ENCODE measurements around the gene ZSCAN16.
"Not testable (repeated sequence)": the region's sequence is repeated elsewhere in the genome, so short reads cannot be mapped to it uniquely, and the experiment has no call there.

Gene ZSCAN16

GRCh38 chr6:28124350-28124970 lies at the start of gene ZSCAN16:
TSS of gene ZSCAN16 (plus strand) at chr6:28124609. CDS start at chr6:28125444, 835 bp downstream.
- Histone ChIP-seq H3K9me3 (ENCODE audit: control insufficient read depth, low read length) (no peaks in the 10 kb centered on the region), H3K9ac (ENCODE audit: low read length) (peak within 1 kb of the TSS; percentile 65), H3K4me1 (ENCODE audit: control insufficient read depth, insufficient read depth, low read length) (no peaks in the 10 kb centered on the region), H3K4me3 (ENCODE audit: low read length) (peak within 1 kb of the TSS; percentile 66), H3K36me3 (ENCODE audit: control insufficient read depth, insufficient read depth, low read length) (no peaks in the 10 kb centered on the region), H3K27me3 (ENCODE audit: control insufficient read depth, insufficient read depth, low read length) (no peaks in the 10 kb centered on the region)

DNA sequence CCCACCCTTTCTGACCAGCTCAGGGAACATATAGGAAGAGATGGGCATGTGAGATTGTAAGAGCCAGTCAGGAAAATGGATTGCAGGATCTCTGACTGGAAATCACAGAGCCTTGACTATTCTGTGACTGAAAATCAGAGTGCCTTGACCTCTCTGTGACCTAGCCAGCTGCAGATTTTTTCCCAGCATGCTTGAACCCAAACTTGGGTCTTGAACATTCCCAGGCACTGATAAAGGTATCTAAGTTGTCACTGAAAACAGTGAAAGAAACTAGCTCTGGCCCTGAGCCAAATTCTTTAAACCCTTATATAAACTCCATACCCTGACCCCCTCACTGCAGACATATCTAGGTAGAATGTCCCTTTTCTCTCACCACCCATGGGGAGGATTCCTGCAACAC lies 46.4 kb upstream of the ZSCAN16 start:
- H3K27me3 ChIP-seq (ENCODE audit: control insufficient read depth, insufficient read depth, low read length) = no peaks in the 10 kb centered on the region
- H3K4me3 ChIP-seq (ENCODE audit: low read length) = no peak overlapping the region
- H3K4me1 ChIP-seq (ENCODE audit: control insufficient read depth, insufficient read depth, low read length) = peaks cover 7% of the 10 kb centered on the region
- H3K36me3 ChIP-seq (ENCODE audit: control insufficient read depth, insufficient read depth, low read length) = no peaks in the 10 kb centered on the region
- H3K9me3 ChIP-seq (ENCODE audit: control insufficient read depth, low read length) = no peaks in the 10 kb centered on the region
- H3K9ac ChIP-seq (ENCODE audit: low read length) = no peak overlapping the region

- Histone ChIP-seq H3K9ac (ENCODE audit: low read length) (no peak overlapping the region), H3K4me1 (ENCODE audit: control insufficient read depth, insufficient read depth, low read length) (peaks cover 7% of the 10 kb centered on the region), H3K27me3 (ENCODE audit: control insufficient read depth, insufficient read depth, low read length) (no peaks in the 10 kb centered on the region), H3K9me3 (ENCODE audit: control insufficient read depth, low read length) (no peaks in the 10 kb centered on the region), H3K36me3 (ENCODE audit: control insufficient read depth, insufficient read depth, low read length) (no peaks in the 10 kb centered on the region), H3K4me3 (ENCODE audit: low read length) (no peak overlapping the region)
These were observed 45.6 kb upstream of the ZSCAN16 start for GRCh38 chr6:28078836-28079235.

- H3K27me3 ChIP-seq (ENCODE audit: control insufficient read depth, insufficient read depth, low read length); H3K36me3 ChIP-seq (ENCODE audit: control insufficient read depth, insufficient read depth, low read length); H3K9me3 ChIP-seq (ENCODE audit: control insufficient read depth, low read length); H3K4me1 ChIP-seq (ENCODE audit: control insufficient read depth, insufficient read depth, low read length): not testable (repeated sequence)
- Histone ChIP-seq H3K9ac (ENCODE audit: low read length) (peak within 1 kb of the TSS; percentile 78), H3K4me3 (ENCODE audit: low read length) (peak within 1 kb of the TSS; percentile 81)
These were observed 44.1 kb upstream of the ZSCAN16 start, which contains the start of gene ZNF165 for GRCh38 chr6:28080381-28080630. TSS of gene ZNF165 (plus strand) at chr6:28080568. CDS start at chr6:28085481, 4,913 bp downstream.

DNA sequence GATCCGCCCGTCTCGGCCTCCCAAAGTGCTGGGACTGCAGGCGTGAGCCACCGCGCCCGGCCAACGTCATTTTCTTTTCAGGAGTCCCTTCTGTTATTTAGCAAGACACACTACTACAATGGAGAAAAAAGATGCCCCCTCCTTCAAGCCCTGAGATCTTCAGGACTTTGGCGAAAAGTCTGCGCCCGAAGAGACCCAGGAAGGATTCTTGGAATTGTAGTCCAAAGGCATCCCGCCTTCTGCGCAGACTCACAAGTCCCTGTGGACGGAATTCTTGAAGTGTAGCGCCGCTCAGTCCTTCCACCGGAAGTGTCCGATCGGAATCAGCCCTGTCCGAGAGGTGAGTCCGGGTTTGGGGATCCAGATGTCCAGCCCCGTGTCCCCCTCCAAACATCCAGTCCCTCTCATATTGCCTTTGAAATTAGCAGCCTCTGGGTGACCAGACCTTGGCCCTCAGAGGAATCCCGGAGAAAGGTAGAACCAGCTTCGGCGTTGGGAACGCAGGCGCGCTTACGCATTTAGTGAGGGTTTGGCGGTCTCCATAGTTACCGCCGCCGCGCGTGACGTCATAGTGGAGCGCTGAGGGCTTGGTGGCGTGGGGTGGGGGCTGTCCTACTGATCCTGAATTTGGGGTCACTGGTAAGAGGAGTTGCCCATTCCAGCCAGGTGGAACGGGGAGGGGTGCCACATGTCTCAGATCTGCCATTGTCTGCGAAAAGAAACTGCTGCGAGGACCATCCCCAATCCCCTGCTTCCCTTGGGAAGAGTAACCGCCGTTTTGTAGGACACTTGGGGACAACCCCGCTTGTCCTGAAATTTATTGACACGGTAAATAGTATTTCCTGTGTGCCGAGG lies 43.6 kb upstream of the ZSCAN16 start:
- Histone ChIP-seq H3K4me1 (ENCODE audit: control insufficient read depth, insufficient read depth, low read length) (peaks cover 7% of the 10 kb centered on the region), H3K36me3 (ENCODE audit: control insufficient read depth, insufficient read depth, low read length) (no peaks in the 10 kb centered on the region), H3K9ac (ENCODE audit: low read length) (peak overlapping the region; percentile 78), H3K9me3 (ENCODE audit: control insufficient read depth, low read length) (no peaks in the 10 kb centered on the region), H3K4me3 (ENCODE audit: low read length) (peak overlapping the region; percentile 81), H3K27me3 (ENCODE audit: control insufficient read depth, insufficient read depth, low read length) (no peaks in the 10 kb centered on the region)

DNA sequence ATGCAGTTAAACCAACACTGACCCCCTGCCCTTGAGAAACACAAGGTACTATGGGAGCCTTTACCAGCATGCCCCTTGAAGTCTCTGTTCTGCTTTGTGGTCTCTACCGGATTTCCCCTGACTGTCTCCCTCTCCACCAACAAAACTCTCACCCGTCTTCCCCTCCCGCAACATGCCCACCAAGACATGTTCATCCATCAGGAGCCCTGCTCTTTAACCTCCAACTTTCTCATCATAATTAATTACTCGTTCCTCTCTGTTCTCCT lies 43.0 kb upstream of the ZSCAN16 start:
- no peaks in the 10 kb centered on the region for H3K36me3 ChIP-seq (ENCODE audit: control insufficient read depth, insufficient read depth, low read length)
- H3K9me3 ChIP-seq (ENCODE audit: control insufficient read depth, low read length) = no peaks in the 10 kb centered on the region
- peak overlapping the region; percentile 78 for H3K9ac ChIP-seq (ENCODE audit: low read length)
- H3K4me1 ChIP-seq (ENCODE audit: control insufficient read depth, insufficient read depth, low read length) = peaks cover 7% of the 10 kb centered on the region
- H3K27me3 ChIP-seq (ENCODE audit: control insufficient read depth, insufficient read depth, low read length) = no peaks in the 10 kb centered on the region
- peak overlapping the region; percentile 81 for H3K4me3 ChIP-seq (ENCODE audit: low read length)

GRCh38 chr6:28082939-28083338 lies 41.5 kb upstream of the ZSCAN16 start:
- Histone ChIP-seq H3K4me1 (ENCODE audit: control insufficient read depth, insufficient read depth, low read length) (peaks cover 7% of the 10 kb centered on the region), H3K27me3 (ENCODE audit: control insufficient read depth, insufficient read depth, low read length) (no peaks in the 10 kb centered on the region), H3K9ac (ENCODE audit: low read length) (no peak overlapping the region), H3K4me3 (ENCODE audit: low read length) (no peak overlapping the region), H3K36me3 (ENCODE audit: control insufficient read depth, insufficient read depth, low read length) (no peaks in the 10 kb centered on the region), H3K9me3 (ENCODE audit: control insufficient read depth, low read length) (no peaks in the 10 kb centered on the region)

- Histone ChIP-seq H3K27me3 (ENCODE audit: control insufficient read depth, insufficient read depth, low read length) (no peaks in the 10 kb centered on the region), H3K9ac (ENCODE audit: low read length) (no peak overlapping the region), H3K36me3 (ENCODE audit: control insufficient read depth, insufficient read depth, low read length) (peaks cover 5% of the 10 kb centered on the region), H3K4me3 (ENCODE audit: low read length) (no peak overlapping the region), H3K4me1 (ENCODE audit: control insufficient read depth, insufficient read depth, low read length) (no peaks in the 10 kb centered on the region), H3K9me3 (ENCODE audit: control insufficient read depth, low read length) (peaks cover 4% of the 10 kb centered on the region)
These were observed 35.4 kb upstream of the ZSCAN16 start for GRCh38 chr6:28089054-28089453.

DNA sequence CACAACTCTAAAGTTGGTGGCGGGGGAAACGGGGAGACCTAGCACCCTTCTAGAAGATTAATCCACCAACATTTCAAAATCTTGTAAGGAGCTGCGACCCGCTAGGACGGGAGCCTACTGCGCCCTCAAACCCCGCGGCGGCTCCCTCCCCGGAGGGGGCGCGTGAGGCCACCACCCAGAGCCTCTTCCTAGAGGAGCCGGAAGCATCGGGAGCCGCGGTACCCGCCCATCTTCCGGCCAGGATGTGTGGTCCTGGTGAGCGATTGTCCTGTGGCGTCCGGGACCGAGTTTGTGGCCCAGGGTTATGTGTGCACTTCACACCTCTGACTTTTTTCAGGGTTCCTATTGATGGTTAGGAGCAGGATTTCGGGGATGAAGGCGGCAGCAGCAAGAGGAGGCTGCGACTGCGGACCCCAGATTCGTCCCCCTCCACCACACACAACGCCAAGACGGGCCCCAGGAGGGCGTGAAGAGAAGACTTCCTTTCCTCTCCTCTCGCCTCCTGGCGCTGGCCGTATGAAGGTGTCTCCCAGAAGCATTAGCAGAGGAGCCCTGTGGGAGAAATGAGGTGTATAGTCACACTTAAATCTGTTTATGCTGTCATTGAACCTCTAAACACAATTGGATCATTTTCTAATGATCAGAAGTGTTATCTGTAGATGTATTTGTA lies 33.4 kb upstream of the ZSCAN16 start:
- no peaks in the 10 kb centered on the region for H3K27me3 ChIP-seq (ENCODE audit: control insufficient read depth, insufficient read depth, low read length)
- H3K36me3 ChIP-seq (ENCODE audit: control insufficient read depth, insufficient read depth, low read length) = peaks cover 5% of the 10 kb centered on the region
- no peak overlapping the region for H3K4me3 ChIP-seq (ENCODE audit: low read length)
- H3K9me3 ChIP-seq (ENCODE audit: control insufficient read depth, low read length) = peaks cover 4% of the 10 kb centered on the region
- no peak overlapping the region for H3K9ac ChIP-seq (ENCODE audit: low read length)
- H3K4me1 ChIP-seq (ENCODE audit: control insufficient read depth, insufficient read depth, low read length) = no peaks in the 10 kb centered on the region

- not testable (repeated sequence) for H3K9me3 ChIP-seq (ENCODE audit: control insufficient read depth, low read length); H3K27me3 ChIP-seq (ENCODE audit: control insufficient read depth, insufficient read depth, low read length); H3K36me3 ChIP-seq (ENCODE audit: control insufficient read depth, insufficient read depth, low read length); H3K4me3 ChIP-seq (ENCODE audit: low read length); H3K9ac ChIP-seq (ENCODE audit: low read length); H3K4me1 ChIP-seq (ENCODE audit: control insufficient read depth, insufficient read depth, low read length)
These were observed 22.2 kb upstream of the ZSCAN16 start for GRCh38 chr6:28102222-28102621.

DNA sequence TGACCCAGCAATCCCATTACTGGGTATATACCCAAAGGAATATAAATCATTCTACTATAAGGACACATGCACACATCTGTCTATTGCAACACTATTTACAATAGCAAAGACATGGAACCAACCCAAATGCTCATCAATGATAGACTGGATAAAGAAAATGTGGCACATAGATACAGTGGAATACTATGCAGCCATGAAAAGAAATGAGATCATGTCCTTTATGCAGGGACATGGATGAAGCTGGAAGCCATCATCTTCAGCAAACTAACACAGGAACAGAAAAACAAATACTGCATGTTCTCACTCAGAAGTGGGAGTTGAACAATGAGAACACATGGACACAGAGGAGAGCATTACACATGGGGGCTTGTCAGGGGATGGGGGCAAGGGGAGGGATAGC lies 21.7 kb upstream of the ZSCAN16 start:
- not testable (repeated sequence) for H3K36me3 ChIP-seq (ENCODE audit: control insufficient read depth, insufficient read depth, low read length); H3K9ac ChIP-seq (ENCODE audit: low read length); H3K4me1 ChIP-seq (ENCODE audit: control insufficient read depth, insufficient read depth, low read length); H3K4me3 ChIP-seq (ENCODE audit: low read length); H3K9me3 ChIP-seq (ENCODE audit: control insufficient read depth, low read length); H3K27me3 ChIP-seq (ENCODE audit: control insufficient read depth, insufficient read depth, low read length)

DNA sequence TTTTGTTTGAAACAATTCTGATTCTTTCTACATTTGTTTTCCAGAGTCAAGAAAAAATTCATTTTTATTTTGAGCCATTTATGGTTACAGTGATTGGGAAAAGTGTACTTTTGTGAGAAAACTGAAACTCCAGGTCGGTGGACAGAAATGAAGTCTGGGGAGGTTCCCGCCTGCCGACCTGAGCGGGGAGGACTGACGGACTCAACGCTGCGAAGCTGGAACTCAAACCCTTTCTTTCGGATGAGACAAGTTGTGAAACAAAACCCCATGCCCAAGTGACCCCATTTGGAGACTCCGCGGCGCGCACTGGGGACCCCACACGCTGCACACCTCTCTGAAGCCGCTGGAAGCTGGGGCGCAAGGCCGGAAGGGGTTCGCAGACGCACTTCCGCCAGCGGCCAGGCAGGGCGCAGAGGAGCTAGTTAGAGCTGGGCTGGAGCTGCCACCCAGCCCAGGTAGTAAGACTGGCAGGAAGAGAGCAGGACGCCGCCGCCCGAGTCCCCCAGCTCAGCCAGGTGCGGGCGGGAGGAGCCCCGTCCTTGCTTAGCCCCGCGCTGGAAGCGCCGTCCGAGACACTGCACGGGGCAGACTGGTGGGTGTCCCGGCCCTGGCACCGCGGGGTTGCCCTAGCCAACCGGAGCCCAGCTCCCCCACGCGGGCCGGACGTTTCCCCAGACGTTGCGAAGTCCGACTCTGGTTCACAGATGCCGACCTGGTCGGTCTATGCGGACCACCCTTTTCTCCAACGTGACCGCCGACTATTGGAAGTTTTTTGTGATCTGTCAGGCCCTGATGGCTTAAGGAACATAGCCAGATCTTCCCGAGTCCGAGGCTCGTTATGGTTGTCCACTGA lies 19.8 kb upstream of the ZSCAN16 start:
- H3K9ac ChIP-seq (ENCODE audit: low read length) = peak overlapping the region; percentile 89

More for the DNA sequence above, 19.8 kb upstream of the ZSCAN16 start:
- H3K27me3 ChIP-seq (ENCODE audit: control insufficient read depth, insufficient read depth, low read length) = peaks cover 5% of the 10 kb centered on the region
- peak overlapping the region; percentile 72 for H3K4me3 ChIP-seq (ENCODE audit: low read length)
- no peaks in the 10 kb centered on the region for H3K4me1 ChIP-seq (ENCODE audit: control insufficient read depth, insufficient read depth, low read length)
- no peaks in the 10 kb centered on the region for H3K36me3 ChIP-seq (ENCODE audit: control insufficient read depth, insufficient read depth, low read length)
- no peaks in the 10 kb centered on the region for H3K9me3 ChIP-seq (ENCODE audit: control insufficient read depth, low read length)
